Measurements from ENCODE around the gene ATXN2. TPM values are rescaled to one million over a fixed set of nuclear protein-coding genes. Genes with fewer than 3 reads are reported as not detected.

ATXN2 gene
- total and polyA plus RNA-seq, 9 of the 15 experiments (the other 6 are each of a cell fraction or from before 2014, with no cell fraction given) = 16.8 to 67.8 (median 29.3) TPM

- TF ChIP-seq REST (IDR thresholded peaks at IDR 0.05; ENCODE audit: borderline replicate concordance) (no peak), REST (CRISPR knock-in tag; IDR thresholded peaks at IDR 0.05; ENCODE audit: low read depth) (no peak), ZBTB11 (CRISPR knock-in tag; IDR thresholded peaks at IDR 0.05) (no peak), HDAC2 (IDR thresholded peaks at IDR 0.05) (no peak), GMEB1 (CRISPR knock-in tag; IDR thresholded peaks at IDR 0.05) (no peak), ILK (tag; IDR thresholded peaks at IDR 0.05; ENCODE audit: borderline replicate concordance, low read depth) (no peak), IRF2 (CRISPR knock-in tag; IDR thresholded peaks at IDR 0.05) (no peak), EP300 (IDR thresholded peaks at IDR 0.05; ENCODE audit: low read length) (no peak), PTBP1 (IDR thresholded peaks at IDR 0.05; ENCODE audit: low read depth, low read length) (no peak), SMAD3 (CRISPR knock-in tag; conservative IDR thresholded peaks at IDR 0.05) (no peak), ZNF23 (CRISPR knock-in tag; IDR thresholded peaks at IDR 0.05) (no peak), RBM25 (IDR thresholded peaks at IDR 0.05; ENCODE audit: low read depth, low read length, severe bottlenecking) (no peak), ZNF121 (CRISPR knock-in tag; conservative IDR thresholded peaks at IDR 0.05) (no peak), ZNF282 (CRISPR knock-in tag; IDR thresholded peaks at IDR 0.05) (no peak), ADNP (tag; IDR thresholded peaks at IDR 0.05) (no peak)
Measured at GRCh38 chr12:111597831-111598636, 1.1 kb downstream of the ATXN2 start (continued).

Data from K562 (cell line).